AG04450 (cell line): Measurements from ENCODE around the gene CNOT11. TPM values are rescaled to one million over a fixed set of nuclear protein-coding genes. Genes with fewer than 3 reads are reported as not detected.
"Not testable (repeated sequence)": the region's sequence is repeated elsewhere in the genome, so short reads cannot be mapped to it uniquely, and the experiment has no call there.

Experiments used
- CTCF ChIA-PET: fragments of 300-600, 350-600 bp; formaldehyde crosslinking; extraction: SDS; loops from one replicate; lab custom pipeline; 2022; ENCODE audit warnings: antibody characterized with exemption, inconsistent platforms; lab: Charles Lee
- POLR2A ChIA-PET: fragments of 350-600 bp; formaldehyde crosslinking; extraction: SDS; loops from one replicate; lab custom pipeline; 2021; ENCODE audit warnings: antibody characterized with exemption, inconsistent platforms; lab: Yijun Ruan, JAX
- DNase-seq: peaks from one replicate; pipeline ENCODE4 v3.0.0-alpha.2; 2011; ENCODE audit warnings: low read depth, low spot score
- H3K27ac ChIP-seq: one replicate; pipeline ENCODE4 v1.5.1; 2012; ENCODE audit warnings: low read depth, low read length, control low read depth
- H3K27me3 ChIP-seq: one replicate; pipeline ENCODE4 v1.6.0; 2012; ENCODE audit warnings: low read length; ENCODE audit not compliant: control insufficient read depth, insufficient read depth
- H3K4me3 ChIP-seq: 2 replicates; pipeline ENCODE4 v1.5.1; 2011; ENCODE audit warnings: mild to moderate bottlenecking, low read depth, low read length, control low read depth
- H3K9me3 ChIP-seq: 2 replicates; pipeline ENCODE4 v1.5.1; 2012; ENCODE audit warnings: low read length; ENCODE audit not compliant: control insufficient read depth, insufficient read depth
- polyA plus RNA-seq: library from polyadenylated mRNA; depleted of rRNA; stranded (reverse); fragments of >200 nt; gene quantifications from 2 replicates; pipeline ENCODE4 v1.2.3, GENCODE V29; 2011
- TF ChIP-seq, protein P1 (sequence below): IDR thresholded peaks from 2 replicates; pipeline ENCODE4 v1.5.1; 2011; ENCODE audit warnings: low read depth, low read length, control low read depth, inconsistent platforms

The CNOT11 gene
- polyA plus RNA-seq, 1 experiment, result 68.5 TPM

- Histone ChIP-seq H3K27ac (no peak overlapping the region), H3K27me3 (peaks cover 2% of the 10 kb centered on the region), H3K9me3 (no peaks in the 10 kb centered on the region), H3K4me3 (no peak overlapping the region)
- CTCF ChIA-PET, result interaction anchor here (1.2 to 2.2 kb wide), 2 partner anchors 9 to 44 kb away, joined by 3 to 12 read pairs; no protein-coding TSS in a partner anchor
- TF ChIP-seq, protein P1, sequence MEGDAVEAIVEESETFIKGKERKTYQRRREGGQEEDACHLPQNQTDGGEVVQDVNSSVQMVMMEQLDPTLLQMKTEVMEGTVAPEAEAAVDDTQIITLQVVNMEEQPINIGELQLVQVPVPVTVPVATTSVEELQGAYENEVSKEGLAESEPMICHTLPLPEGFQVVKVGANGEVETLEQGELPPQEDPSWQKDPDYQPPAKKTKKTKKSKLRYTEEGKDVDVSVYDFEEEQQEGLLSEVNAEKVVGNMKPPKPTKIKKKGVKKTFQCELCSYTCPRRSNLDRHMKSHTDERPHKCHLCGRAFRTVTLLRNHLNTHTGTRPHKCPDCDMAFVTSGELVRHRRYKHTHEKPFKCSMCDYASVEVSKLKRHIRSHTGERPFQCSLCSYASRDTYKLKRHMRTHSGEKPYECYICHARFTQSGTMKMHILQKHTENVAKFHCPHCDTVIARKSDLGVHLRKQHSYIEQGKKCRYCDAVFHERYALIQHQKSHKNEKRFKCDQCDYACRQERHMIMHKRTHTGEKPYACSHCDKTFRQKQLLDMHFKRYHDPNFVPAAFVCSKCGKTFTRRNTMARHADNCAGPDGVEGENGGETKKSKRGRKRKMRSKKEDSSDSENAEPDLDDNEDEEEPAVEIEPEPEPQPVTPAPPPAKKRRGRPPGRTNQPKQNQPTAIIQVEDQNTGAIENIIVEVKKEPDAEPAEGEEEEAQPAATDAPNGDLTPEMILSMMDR, result no peak
- DNase-seq, result no peak
- POLR2A ChIA-PET, result no interaction called here
Measured at GRCh38 chr2:101231937-101232730, 20.6 kb upstream of the CNOT11 start.

DNA sequence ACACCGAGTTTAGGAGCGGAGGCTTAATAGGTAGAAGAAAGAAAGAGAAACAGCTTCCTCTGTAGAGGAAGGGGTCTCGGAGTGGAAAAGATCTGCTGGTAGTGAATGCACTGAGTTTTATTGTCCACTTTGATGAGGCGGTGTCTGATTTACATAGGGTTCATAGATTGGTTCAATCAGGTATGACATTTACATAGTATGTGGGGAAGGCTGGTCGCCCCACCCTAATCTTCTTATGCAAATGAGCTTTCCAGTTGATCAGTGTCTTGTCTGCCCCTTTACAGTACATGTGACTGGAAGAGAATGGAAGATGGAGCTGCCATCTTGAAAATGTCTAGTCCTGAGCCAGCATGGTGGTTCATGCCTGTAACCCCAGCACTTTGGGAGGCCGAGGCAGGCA lies 19.9 kb upstream of the CNOT11 start:
- H3K27me3 ChIP-seq, result peaks cover 2% of the 10 kb centered on the region
- DNase-seq, result no peak
- TF ChIP-seq, protein P1, result no peak
- no peak overlapping the region for H3K27ac ChIP-seq
- no peaks in the 10 kb centered on the region for H3K9me3 ChIP-seq
- ChIA-PET POLR2A (no interaction called here), CTCF (interaction anchor here (1.2 to 2.2 kb wide), 2 partner anchors 8 to 45 kb away, joined by 3 to 12 read pairs; no protein-coding TSS in a partner anchor)
- no peak overlapping the region for H3K4me3 ChIP-seq

GRCh38 chr2:101234169-101234938 lies 18.3 kb upstream of the CNOT11 start:
- ChIA-PET CTCF (no interaction called here), POLR2A (no interaction called here)
- Histone ChIP-seq H3K4me3 (no peak overlapping the region), H3K27ac (no peak overlapping the region), H3K9me3 (no peaks in the 10 kb centered on the region), H3K27me3 (peaks cover 2% of the 10 kb centered on the region)
- DNase-seq, result no peak
- TF ChIP-seq, protein P1, result no peak

DNA sequence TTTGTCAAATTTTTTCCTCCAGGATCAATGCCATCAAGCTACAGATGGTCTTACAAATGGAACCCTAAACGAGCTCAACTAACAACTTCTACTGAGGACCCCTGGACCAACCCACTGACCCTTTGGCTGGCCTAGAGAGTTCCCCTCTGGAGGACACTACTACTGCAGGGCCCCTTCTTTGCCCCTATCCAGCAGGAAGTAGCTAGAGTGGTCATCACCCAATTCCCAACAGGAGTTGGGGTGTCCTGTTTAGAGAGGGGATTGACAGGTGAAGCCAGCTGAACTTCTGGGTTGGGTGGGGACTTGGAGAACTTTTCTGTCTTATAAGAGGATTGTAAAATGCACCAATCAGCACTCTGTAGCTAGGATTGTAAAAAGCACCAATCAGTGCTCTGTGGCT lies 16.7 kb upstream of the CNOT11 start:
- H3K4me3 ChIP-seq, POLR2A ChIA-PET: not testable (repeated sequence)
- CTCF ChIA-PET, result interaction anchor here (1.5 kb wide), 1 partner anchor 31 kb away, joined by 5 read pairs; no protein-coding TSS in a partner anchor

GRCh38 chr2:101237944-101238343 lies 14.7 kb upstream of the CNOT11 start:
- H3K27me3 ChIP-seq, H3K9me3 ChIP-seq, POLR2A ChIA-PET, H3K4me3 ChIP-seq, H3K27ac ChIP-seq, DNase-seq, CTCF ChIA-PET: not testable (repeated sequence)

More for the DNA sequence above, 16.7 kb upstream of the CNOT11 start:
- not testable (repeated sequence) for H3K27me3 ChIP-seq, H3K27ac ChIP-seq, H3K9me3 ChIP-seq, DNase-seq
